H9 (cell line): ENCODE measurements around the gene ADISSP. TPM values are rescaled to one million over a fixed set of nuclear protein-coding genes. Genes with fewer than 3 reads are reported as not detected.

Experiments
- DNase-seq: peaks from one replicate; pipeline ENCODE4 v3.0.0-alpha.2; 2017
- H2AFZ ChIP-seq: one replicate; pipeline ENCODE4 v1.6.1; 2013; ENCODE audit warnings: mild to moderate bottlenecking, low read length, control low read depth, moderate library complexity
- H2AK5ac ChIP-seq: 2 replicates; pipeline ENCODE4 v1.6.1; 2013; ENCODE audit warnings: low read length, control low read depth, mixed read lengths; ENCODE audit not compliant: insufficient read length
- H2BK120ac ChIP-seq: one replicate; pipeline ENCODE4 v1.6.1; 2013; ENCODE audit warnings: low read depth, mild to moderate bottlenecking, low read length, control low read depth, inconsistent platforms; ENCODE audit not compliant: poor library complexity, severe bottlenecking
- H2BK12ac ChIP-seq: 2 replicates; pipeline ENCODE4 v1.6.1; 2013; ENCODE audit warnings: low read length, control low read depth, mixed read lengths, low read depth; ENCODE audit not compliant: insufficient read length
- H2BK15ac ChIP-seq: 2 replicates; pipeline ENCODE4 v1.6.1; 2013; ENCODE audit warnings: low read depth, low read length, control low read depth
- H2BK20ac ChIP-seq: one replicate; pipeline ENCODE4 v1.6.1; 2013; ENCODE audit warnings: low read depth, mild to moderate bottlenecking, low read length, control low read depth, inconsistent platforms; ENCODE audit not compliant: poor library complexity, severe bottlenecking
- H2BK5ac ChIP-seq: 2 replicates; pipeline ENCODE4 v1.6.1; 2013; ENCODE audit warnings: low read length, control low read depth, mixed read lengths; ENCODE audit not compliant: insufficient read length
- H3K14ac ChIP-seq: 2 replicates; pipeline ENCODE4 v1.6.1; 2013; ENCODE audit warnings: low read length, control low read depth; ENCODE audit not compliant: insufficient read depth
- H3K18ac ChIP-seq: 2 replicates; pipeline ENCODE4 v1.6.1; 2013; ENCODE audit warnings: low read depth, mild to moderate bottlenecking, mixed read lengths, low read length, control low read depth; ENCODE audit not compliant: insufficient read length
- H3K23ac ChIP-seq: 2 replicates; pipeline ENCODE4 v1.6.1; 2013; ENCODE audit warnings: low read length, control low read depth, mixed read lengths, low read depth; ENCODE audit not compliant: insufficient read length
- H3K23me2 ChIP-seq: 2 replicates; pipeline ENCODE4 v1.6.1; 2013; ENCODE audit warnings: low read depth, mild to moderate bottlenecking, mixed read lengths, low read length, control low read depth; ENCODE audit not compliant: insufficient read length, poor library complexity, severe bottlenecking
- H3K27ac ChIP-seq: 2 replicates; pipeline ENCODE4 v1.5.1; 2013; ENCODE audit warnings: low read length, control low read depth, mixed read lengths, low read depth; ENCODE audit not compliant: insufficient read length
- H3K27me3 ChIP-seq: 2 replicates; pipeline ENCODE4 v1.6.1; 2013; ENCODE audit warnings: low read length, control low read depth, inconsistent platforms; ENCODE audit not compliant: insufficient read depth
- H3K4ac ChIP-seq: 2 replicates; pipeline ENCODE4 v1.6.1; 2013; ENCODE audit warnings: low read depth, mild to moderate bottlenecking, control low read depth, inconsistent platforms, low read length, moderate library complexity
- H3K4me1 ChIP-seq: 2 replicates; pipeline ENCODE4 v1.6.1; 2013; ENCODE audit warnings: low read length, control low read depth, inconsistent platforms; ENCODE audit not compliant: insufficient read depth
- H3K4me2 ChIP-seq: 2 replicates; pipeline ENCODE4 v1.6.1; 2013; ENCODE audit warnings: low read length, control low read depth, mixed read lengths; ENCODE audit not compliant: insufficient read length, insufficient read depth
- H3K56ac ChIP-seq: 2 replicates; pipeline ENCODE4 v1.6.1; 2013; ENCODE audit warnings: low read depth, mild to moderate bottlenecking, mixed read lengths, low read length, control low read depth; ENCODE audit not compliant: insufficient read length
- H3K79me1 ChIP-seq: 2 replicates; pipeline ENCODE4 v1.6.1; 2013; ENCODE audit warnings: low read depth, mild to moderate bottlenecking, moderate library complexity, low read length, control low read depth, inconsistent platforms; ENCODE audit not compliant: insufficient read depth, poor library complexity, severe bottlenecking
- H3K79me2 ChIP-seq: 2 replicates; pipeline ENCODE4 v1.6.1; 2013; ENCODE audit warnings: low read length, control low read depth, inconsistent platforms; ENCODE audit not compliant: insufficient read depth
- H3K9ac ChIP-seq: 2 replicates; pipeline ENCODE4 v1.6.1; 2013; ENCODE audit warnings: low read length, control low read depth, mixed read lengths; ENCODE audit not compliant: insufficient read length; ENCODE audit errors: extremely low read depth
- H3K9me3 ChIP-seq: one replicate; pipeline ENCODE4 v1.6.1; 2013; ENCODE audit warnings: low read depth, low read length, inconsistent platforms; ENCODE audit not compliant: control insufficient read depth
- H3T11ph ChIP-seq: one replicate; pipeline ENCODE4 v1.6.1; 2013; ENCODE audit warnings: mild to moderate bottlenecking, low read length, control low read depth, inconsistent platforms
- H4K20me1 ChIP-seq: one replicate; pipeline ENCODE4 v1.6.1; 2013; ENCODE audit not compliant: control insufficient read depth, insufficient read length, insufficient read depth
- H4K5ac ChIP-seq: 2 replicates; pipeline ENCODE4 v1.6.1; 2013; ENCODE audit warnings: low read depth, mild to moderate bottlenecking, mixed read lengths, low read length, control low read depth; ENCODE audit not compliant: insufficient read length
- H4K8ac ChIP-seq: replicated peaks from 2 replicates; pipeline ENCODE4 v1.6.1; 2013; ENCODE audit warnings: low read length, control low read depth, mixed read lengths, low read depth; ENCODE audit not compliant: insufficient read length
- H4K91ac ChIP-seq: 2 replicates; pipeline ENCODE4 v1.6.1; 2013; ENCODE audit warnings: low read depth, mild to moderate bottlenecking, moderate library complexity, mixed read lengths, low read length, control low read depth; ENCODE audit not compliant: insufficient read length
- H3K27ac Mint-ChIP-seq, 3 experiments: 2 replicates in 2 of 3; 3 replicates in 1 of 3; pipeline ENCODE4 v1.8.0; 2020 to 2021; ENCODE audit warnings: mixed read lengths in 3 of 3, mild to moderate bottlenecking in 1 of 3, moderate library complexity in 1 of 3
- H3K27me3 Mint-ChIP-seq: 2 replicates; pipeline ENCODE4 v1.8.0; 2021; ENCODE audit warnings: low read depth, mild to moderate bottlenecking, moderate library complexity, mixed read lengths
- H3K36me3 Mint-ChIP-seq, 3 experiments: 2 replicates in 2 of 3; 3 replicates in 1 of 3; pipeline ENCODE4 v1.8.0; 2020 to 2021; ENCODE audit warnings: low read depth in 3 of 3, mixed read lengths in 3 of 3; ENCODE audit not compliant: insufficient read depth in 1 of 3
- H3K4me1 Mint-ChIP-seq, 2 experiments: 2 replicates each; pipeline ENCODE4 v1.8.0; 2020; ENCODE audit warnings: mixed read lengths in 2 of 2
- H3K4me3 Mint-ChIP-seq, 2 experiments: 2 replicates in 1 of 2; 3 replicates in 1 of 2; pipeline ENCODE4 v1.8.0; 2020 to 2021; ENCODE audit warnings: mild to moderate bottlenecking in 2 of 2, mixed read lengths in 2 of 2, moderate library complexity in 1 of 2
- H3K9me3 Mint-ChIP-seq, 2 experiments: 2 replicates in 1 of 2; 3 replicates in 1 of 2; pipeline ENCODE4 v1.8.0; 2020; ENCODE audit warnings: mild to moderate bottlenecking in 2 of 2, mixed read lengths in 2 of 2, moderate library complexity in 1 of 2
- CTCF ChIP-seq: fragments of 200-600 bp; sonication (generic); conservative IDR thresholded peaks from 3 replicates; pipeline ENCODE4 v1.8.0; 2021; ENCODE audit warnings: antibody characterized with exemption, mild to moderate bottlenecking
- WGBS: extraction: QIAGEN DNeasy Blood & Tissue Kit; methylation state at CpG from one replicate; pipeline ENCODE4 v1.1.7; 2013; ENCODE audit warnings: missing lambda C conversion rate, low lambda C conversion rate, mixed read lengths; ENCODE audit not compliant: insufficient read length; ENCODE audit errors: extremely low coverage; 5-methylcytosine and 5-hydroxymethylcytosine counted together
- total RNA-seq: library from RNA; stranded (reverse); gene quantifications from 2 replicates; pipeline ENCODE4 v1.2.1, GENCODE V29; 2021

Gene ADISSP
- total RNA-seq, 1 experiment from 2014 or later, result 80.9 TPM

- Histone ChIP-seq H3K79me1 (peaks cover 3% of the 10 kb centered on the region), H3K27ac (no peak overlapping the region), H2AK5ac (no peak overlapping the region), H2BK15ac (no peak overlapping the region), H3K9me3 (no peaks in the 10 kb centered on the region), H2AFZ (no peak overlapping the region), H3K23ac (no peak overlapping the region), H2BK5ac (no peak overlapping the region), H3K4me2 (no peak overlapping the region), H3K4me1 (no peaks in the 10 kb centered on the region), H4K91ac (no peak overlapping the region), H3K27me3 (no peaks in the 10 kb centered on the region), H3K56ac (no peak overlapping the region), H2BK20ac (no peak overlapping the region), H2BK120ac (no peak overlapping the region), H4K20me1 (no peaks in the 10 kb centered on the region), H2BK12ac (no peak overlapping the region), H3K79me2 (no peaks in the 10 kb centered on the region), H4K8ac (no peak overlapping the region), H3K23me2 (peaks cover 2% of the 10 kb centered on the region), H3K14ac (no peak overlapping the region), H3T11ph (no peak overlapping the region), H3K9ac (no peak overlapping the region), H3K18ac (no peak overlapping the region), H3K4ac (no peak overlapping the region), H4K5ac (no peak overlapping the region)
- no peaks in the 10 kb centered on the region for H3K9me3 Mint-ChIP-seq
- H3K36me3 Mint-ChIP-seq, result peaks cover 21 to 26% (median 25%) of the 10 kb centered on the region in 3 experiments; a peak in 6 of 7 replicates
- no CpG with 5 or more reads among the region's 10 CpGs for WGBS
- no peak for TF ChIP-seq CTCF
- H3K27me3 Mint-ChIP-seq, result no peaks in the 10 kb centered on the region
- peaks cover 0 to 6% of the 10 kb centered on the region in 2 experiments for H3K4me1 Mint-ChIP-seq
- H3K27ac Mint-ChIP-seq, result peak overlapping the region in 2 of 3 experiments; percentile 10 to 44; a peak in 1 of 7 replicates
- DNase-seq, result no peak
- H3K4me3 Mint-ChIP-seq, result no peak overlapping the region
Measured at GRCh38 chr20:3760655-3761348, 6.8 kb downstream of the ADISSP start.
